GM18520 (cell line): ENCODE measurements around the gene CLIP1.
"Not testable (repeated sequence)": the region's sequence is repeated elsewhere in the genome, so short reads cannot be mapped to it uniquely, and the experiment has no call there.

Experiments
- ATAC-seq: cut with Tn5 transposase; IDR thresholded peaks from one replicate; pipeline ENCODE4 v1.9.1; 2021; ENCODE audit not compliant: unreplicated experiment

Gene CLIP1

DNA sequence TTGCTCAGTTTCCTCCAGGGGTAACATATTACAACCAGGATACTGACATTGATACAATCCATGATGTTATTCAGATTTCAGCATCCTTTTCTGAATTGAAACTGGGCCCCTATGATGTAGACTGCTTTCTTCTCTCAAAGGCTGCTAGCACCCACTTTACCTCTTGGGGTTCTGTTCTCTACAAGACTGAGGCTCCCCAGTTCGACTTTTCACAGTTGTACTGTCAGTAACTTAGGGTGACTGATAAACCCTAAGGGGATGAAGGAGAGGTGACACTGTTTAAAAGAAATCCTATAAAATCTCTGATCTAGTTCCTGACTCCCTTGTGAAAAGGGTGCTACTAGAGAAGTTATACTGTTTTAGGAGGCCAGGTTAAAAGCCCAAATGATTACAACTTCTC lies 157.0 kb downstream of the CLIP1 start:
- ATAC-seq, result peak; percentile 5

DNA sequence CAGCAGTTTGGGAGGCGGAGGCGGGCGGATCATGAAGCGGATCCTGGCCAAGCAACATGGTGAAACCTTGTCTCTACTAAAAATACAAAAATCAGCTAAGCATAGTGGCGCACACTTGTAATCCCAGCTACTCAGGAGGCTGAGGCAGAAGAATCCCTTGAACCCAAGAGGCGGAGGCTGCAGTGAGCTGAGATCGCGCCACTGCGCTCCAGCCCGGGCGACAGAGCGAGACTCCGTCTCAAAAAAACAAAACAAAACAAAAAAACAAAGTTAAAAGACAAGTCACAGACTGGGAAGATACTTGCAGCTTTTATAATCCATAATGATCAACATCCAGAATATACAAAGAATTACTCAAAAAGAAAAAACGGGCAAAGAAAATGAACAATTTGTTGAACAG lies 161.7 kb downstream of the CLIP1 start:
- not testable (repeated sequence) for ATAC-seq

DNA sequence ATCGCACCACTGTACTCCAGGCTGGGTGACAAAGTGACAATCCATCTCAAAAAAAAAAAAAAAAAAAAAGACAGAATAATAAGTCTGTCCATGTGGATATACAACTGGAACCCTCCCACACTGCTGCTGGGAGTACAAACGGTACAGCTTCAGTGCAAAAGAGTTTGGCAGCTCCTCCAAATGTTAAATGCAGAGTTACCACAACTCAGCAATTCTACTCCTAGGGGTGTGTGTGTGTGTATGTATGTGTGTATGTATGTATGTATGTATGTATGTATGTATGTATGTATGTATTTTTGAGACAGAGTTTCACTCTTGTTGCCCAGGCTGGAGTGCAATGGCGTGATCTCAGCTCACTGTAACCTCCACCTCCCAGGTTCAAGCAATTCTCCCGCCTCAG lies 163.5 kb downstream of the CLIP1 start:
- ATAC-seq, result not testable (repeated sequence)

DNA sequence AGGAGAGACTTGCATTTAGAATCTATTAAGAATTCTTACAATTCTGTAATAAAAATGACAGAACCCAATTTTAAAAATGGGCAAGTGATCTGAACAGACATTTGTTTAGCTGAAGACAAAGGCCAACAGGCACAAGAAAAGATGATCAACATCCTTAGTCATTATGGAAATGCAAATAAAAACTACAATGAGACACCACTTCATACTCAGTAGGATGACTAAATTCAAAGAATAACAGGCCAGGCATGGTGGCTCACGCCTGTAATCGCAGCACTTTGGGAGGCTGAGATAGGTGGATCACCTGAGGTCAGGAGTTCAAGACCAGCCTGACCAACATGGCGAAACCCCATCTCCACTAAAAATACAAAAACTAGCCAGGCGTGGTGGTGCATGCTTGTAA lies 164.0 kb downstream of the CLIP1 start:
- not testable (repeated sequence) for ATAC-seq

DNA sequence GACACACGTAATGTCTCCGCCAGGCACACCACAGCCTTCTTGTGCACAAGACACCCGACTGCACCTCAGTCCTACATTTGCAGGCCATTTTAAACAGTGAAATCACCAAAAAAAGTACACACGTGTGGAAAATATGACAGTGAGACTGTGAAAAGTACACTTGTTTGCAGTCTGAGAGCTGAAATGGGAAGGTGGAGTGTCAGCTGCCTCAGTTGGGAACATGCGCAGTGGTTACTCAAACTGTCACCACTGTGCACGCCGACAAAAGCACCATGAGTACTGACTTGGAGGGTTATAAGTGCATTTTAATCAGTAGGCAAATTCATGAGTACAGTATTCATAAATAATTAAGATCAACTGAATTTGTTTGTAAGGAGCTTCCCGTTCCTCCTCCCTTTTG lies 171.9 kb downstream of the CLIP1 start:
- no peak for ATAC-seq

DNA sequence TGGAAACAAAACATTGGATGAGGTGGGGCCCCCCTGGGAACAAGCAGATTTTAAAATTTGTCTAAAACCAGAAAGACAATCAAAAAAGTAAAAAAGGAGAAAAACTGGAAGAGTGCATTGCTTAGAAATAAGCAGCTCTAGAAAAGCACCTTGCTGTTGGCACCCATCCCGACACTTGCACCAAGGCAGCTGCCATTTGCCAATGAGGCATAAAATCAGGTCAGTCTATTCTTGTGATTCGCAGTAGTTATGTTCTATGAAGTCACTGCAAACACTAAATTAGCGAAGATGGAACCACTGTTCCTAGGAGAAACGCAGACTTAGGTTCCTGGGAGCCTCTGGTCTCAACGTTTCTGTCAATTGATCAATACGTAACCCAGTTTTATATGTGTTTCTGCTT lies 172.4 kb downstream of the CLIP1 start:
- no peak for ATAC-seq

DNA sequence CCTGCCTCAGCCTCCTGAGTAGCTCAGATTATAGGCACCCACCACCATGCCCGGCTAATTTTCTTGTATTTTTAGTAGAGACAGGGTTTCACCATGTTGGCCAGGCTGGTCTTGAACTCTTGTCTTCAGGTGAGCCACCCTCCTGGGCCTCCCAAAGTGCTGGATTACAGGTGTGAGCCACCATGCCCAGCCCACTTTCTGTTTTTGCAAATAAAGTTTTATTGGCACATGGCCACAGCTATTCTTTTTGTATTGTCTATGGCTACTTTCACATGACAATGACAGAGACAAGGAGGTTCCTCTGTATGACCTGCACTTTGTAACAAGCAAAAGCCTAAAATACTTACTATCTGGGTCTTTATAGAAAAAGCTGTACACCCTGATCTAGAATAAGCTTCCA lies 176.9 kb downstream of the CLIP1 start:
- no peak for ATAC-seq

DNA sequence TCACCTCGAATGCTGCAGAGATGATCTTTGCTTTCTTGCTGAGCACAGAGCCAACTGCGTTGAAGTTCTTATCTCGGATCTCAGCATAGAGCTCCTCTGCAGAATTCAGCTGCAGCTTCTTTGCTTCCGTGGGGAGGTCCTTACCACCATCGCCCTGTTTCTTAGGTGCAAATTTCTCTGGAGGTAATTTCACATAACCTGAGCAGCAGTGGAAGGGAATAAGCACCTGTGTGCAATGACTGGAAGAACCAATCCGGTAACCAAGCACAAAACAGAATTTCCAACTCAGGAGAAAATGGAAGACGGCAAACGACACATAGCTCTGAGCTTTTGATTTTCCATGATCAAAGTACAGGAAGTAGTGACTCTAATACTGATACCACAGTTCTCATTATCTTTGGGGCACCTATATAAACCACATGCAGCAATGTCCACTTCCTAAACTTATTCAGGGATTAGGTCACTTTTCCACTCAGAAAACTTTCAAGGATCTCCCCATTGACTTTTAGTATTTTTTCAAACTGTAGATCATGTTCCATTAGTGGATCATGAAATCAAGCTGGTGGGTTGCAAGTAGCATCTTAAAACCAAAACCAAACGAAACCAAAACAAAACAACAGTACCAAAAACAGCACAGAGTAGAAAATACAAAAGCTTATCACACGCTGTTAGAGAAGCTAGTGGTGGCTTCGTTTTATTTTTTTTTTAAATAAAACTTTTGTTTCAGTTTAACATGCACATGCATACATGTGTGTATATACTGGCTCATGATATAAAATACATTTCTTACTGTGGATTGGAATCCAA lies 177.7 kb downstream of the CLIP1 start:
- no peak for ATAC-seq

DNA sequence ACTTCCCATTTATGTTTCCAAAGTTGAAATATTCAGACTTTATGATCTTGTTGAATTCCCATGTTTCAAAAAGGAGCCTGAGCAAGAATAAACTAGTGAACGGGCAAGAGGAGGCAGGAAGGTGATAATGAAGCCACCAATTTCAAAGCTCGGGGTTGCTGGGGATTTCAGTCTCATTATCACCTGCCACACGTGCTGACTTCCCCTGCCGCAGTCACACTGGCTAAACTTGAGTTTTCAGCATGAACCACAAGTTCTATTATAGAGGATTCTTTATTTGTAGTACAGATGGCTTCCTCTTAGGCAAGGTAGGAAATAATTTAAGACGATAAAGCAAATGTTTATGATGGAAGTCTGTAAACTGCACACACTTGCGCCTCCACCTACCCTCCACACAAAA lies 178.5 kb downstream of the CLIP1 start:
- ATAC-seq, result no peak

DNA sequence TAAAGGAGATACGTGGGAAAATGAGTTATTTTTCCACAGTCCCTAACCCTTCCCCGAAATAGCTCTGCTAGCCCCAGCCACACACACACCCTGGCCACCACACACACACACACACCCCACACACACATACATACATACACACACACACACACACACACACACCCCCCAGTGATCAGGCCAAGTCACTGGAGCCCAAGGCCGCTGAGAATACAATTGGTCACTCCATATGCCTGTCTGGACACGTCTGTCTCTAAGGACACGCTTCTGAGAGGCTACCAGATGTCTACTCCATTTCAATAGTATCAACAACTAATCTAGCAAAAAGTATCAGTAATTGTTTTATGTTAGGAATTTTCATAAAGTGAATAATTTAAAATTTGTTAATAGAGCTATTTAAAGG lies 183.6 kb downstream of the CLIP1 start:
- ATAC-seq, result no peak

DNA sequence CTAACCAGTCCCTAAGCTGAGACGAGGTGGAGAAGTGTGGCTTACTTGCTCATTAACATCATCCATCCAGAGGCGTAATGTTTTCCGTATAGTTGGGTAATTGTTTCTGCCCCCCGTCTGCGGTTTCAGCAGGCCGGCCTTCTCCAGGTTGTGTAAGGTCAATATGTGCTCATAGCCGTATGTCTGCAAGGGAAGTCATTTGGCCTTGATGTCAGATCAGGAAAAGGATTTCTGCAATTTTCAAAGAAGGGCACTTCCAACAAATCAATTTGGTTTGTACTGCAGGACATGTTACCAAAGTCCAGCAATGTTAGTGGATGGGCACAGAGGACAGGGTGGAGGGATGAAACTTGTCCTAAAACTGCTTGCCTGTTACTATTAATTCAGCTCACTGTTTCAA lies 186.7 kb downstream of the CLIP1 start:
- ATAC-seq, result no peak

DNA sequence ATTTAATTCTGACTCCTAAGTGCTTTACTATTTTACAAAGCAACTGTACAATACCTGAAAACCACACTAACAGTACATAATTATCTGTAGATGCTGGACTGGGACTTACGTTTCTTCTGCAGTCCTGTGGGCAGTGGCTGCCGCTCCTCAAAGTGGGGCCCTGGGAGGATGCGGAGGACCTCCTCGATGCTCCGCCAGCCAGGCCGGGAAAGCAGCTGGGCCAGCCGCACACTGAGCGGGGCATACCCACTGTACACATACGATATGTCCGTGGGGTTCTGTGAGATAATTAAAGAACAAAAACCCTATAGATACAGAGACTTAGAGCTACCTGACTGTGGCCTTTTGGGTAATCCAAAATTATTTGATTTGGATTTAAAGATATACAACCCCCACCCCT lies 189.8 kb downstream of the CLIP1 start:
- no peak for ATAC-seq

DNA sequence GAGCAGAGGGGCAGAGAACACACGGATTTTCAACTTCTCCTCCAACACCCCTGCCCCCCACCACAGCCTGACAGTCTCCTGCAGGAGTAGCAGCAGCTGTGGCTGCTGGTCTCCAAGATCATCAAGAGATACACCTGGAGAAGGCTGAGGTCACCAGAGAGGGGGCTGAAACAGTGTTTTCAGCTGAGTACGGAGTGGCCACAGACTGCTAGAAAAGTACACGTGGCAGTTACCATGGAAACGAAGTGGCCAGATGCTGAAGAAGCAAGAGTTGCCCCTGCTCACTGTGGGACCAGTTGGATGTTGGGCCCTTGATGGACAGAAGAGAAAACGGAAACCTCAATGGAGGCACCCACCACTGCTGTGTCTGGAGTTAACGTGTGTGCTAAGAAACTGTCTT lies 191.7 kb downstream of the CLIP1 start:
- ATAC-seq, result no peak

DNA sequence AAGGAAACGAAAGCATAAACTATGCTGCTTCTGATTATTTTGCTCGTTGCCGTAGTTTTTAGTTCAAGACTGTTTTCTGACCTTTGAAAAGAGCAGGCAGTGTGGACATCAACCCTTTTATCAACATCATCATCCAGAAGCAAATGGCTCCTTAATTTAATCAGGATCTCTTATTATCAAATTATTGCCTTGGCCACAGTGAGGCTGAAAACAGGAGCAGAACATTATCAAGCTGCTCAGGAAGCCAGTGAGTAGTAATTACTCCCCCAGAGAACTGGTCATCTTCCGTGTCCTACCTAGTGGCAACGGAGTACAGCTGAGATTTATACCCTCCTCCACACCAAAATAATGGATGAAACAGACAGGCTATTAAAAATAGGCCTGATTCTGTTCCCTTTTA lies 194.4 kb downstream of the CLIP1 start:
- ATAC-seq, result no peak

DNA sequence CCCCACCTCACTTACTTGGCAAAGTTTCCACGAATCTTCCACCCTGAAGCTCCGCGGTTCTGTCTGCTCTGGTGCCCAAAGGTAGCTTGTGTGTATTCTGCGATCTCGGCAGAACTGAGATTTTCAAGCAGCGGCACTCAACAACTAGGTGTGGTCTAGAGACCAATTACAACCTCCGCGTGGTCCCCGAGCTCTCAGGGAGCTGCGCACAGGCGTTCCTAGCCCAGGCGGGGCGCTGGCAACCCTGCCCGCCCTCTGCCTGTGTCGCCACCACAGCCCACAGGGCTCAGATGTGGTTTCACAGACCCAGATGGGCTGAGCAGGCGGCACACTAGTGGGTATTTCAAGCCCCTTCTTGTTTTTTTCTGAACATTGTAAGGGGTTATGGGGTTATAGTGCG lies 195.1 kb downstream of the CLIP1 start:
- ATAC-seq, result no peak

DNA sequence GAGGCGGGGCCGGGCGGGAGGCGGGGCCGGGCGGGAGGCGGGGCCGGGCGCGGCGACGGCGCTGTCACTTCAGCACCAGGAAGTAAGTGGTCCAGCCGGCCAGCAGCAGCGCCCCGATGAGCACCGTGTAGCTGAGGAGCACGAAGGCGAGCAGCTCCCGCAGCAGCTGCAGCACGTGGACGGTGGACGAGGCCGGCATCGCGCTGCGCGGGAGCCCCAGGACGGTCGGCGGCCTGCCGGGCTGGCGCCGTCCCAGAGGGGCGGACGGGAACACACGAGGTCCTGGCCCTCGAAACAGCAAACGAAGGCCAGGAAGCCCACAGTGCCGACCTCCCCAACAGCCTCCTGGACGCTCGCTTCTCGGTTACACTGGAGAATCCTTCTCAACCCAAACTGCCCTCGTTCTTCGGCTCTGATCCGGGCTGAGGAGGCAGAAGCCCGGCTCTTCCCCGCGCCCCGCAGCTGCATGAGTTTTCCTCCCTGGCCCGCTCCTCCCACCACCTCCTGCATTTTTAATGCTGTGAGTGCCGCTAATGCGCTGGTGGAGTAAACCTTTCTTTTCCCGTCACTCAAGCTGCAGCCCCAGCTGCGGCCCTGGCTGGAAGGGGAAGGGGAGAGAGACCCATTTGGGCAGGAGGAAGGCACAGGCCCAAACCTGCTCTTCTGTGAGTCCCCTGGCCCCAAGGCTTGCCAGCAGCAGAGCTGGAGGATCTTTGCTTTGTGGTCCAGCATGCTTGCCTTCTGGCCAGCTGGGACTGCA lies 195.9 kb downstream of the CLIP1 start:
- no peak for ATAC-seq

DNA sequence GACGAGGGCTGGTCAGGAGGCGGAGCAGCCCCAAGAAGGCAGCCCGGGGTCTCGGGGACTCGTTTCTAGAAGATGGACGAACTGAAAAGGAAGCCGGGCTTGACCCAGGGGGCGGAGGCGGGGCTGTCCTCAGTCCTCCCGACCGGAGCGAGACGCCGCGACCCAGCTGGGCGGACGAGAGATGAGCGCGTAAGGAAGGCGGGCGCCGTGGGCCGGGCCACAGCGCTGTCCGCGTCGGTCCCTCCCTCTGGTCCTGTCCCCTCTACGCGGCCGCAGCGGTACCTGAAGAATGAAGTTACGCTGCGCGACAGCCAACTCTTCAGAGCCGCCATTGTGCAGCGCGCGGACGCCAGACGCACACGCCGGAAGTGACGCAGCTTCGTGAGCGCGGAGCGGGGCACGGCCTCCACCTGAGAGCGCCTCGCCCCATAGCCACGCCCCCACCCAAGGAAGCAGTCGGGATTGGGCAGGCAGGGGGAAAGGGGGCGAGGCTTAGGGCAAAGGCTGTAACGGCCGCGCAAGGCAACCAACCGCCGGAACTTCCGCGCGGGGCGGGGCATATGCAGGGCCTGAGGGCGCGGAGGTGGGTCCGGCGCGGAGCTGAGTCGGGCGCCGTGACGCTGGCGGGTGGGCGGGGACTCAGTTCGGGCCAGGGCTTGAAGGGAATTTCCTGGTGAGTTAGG lies 196.6 kb downstream of the CLIP1 start, which contains the start of gene DIABLO:
TSS of gene DIABLO (minus strand) at position 370 of the 683 bp plus-strand sequence. CDS start at position 332, 38 bp downstream.
- ATAC-seq, result peak; percentile 80
